IPS-NIHi7 (cell line): ENCODE data around the gene VSTM2B.
A peak's percentile ranks its signal among the peaks of the same experiment; 100 is the strongest.
"Not testable (repeated sequence)": the region's sequence is repeated elsewhere in the genome, so short reads cannot be mapped to it uniquely, and the experiment has no call there.

Experiments used
- DNase-seq: peaks from one replicate; pipeline ENCODE4 v3.0.0; 2012; ENCODE audit warnings: mixed read lengths; ENCODE audit errors: extremely low spot score

Gene VSTM2B

DNA sequence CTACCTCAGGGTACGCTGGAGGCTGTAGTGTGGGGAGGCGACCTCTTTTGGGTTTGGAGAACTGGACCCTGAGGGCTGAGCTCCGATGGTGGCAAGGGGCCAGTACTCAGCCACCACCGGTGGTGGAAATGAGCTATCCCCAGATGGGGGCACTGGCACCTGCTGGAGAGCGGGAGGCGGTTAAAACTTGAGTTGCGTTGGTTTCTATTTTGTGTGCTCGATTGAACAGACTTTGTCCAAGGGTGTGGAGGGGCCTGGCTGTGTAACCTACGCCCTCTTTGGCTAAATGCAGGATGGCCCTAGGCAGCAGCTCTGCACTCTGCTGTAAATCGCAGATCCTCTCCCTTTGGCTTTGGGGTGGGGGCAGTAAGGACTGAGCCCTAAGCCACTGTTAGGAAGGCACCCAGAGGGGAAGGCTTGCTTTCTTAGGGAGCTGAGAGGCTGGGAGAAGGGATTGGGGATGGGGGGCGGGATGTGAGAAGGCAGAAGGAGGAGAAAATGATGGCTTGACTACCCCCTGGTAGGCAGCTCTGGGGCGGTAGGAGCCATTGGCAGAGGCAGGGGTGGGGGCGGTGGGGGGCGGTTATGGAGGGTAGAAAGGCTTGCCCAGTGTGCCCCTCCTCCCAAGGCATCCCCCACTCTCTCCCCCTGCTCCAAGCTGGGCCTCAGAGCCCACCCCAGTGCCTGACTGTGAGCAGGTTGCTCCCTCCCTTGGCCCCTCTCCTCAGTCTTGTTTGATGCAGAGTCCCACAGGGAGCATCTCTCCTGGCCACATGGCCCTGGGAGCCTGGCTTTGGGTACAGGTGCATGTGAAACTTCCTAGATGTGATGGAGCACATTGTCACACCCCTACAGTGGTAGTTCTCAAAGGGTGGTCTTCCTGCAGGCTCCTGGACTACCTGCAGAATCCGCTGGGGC lies 5.0 kb downstream of the VSTM2B start:
- DNase-seq: peak; percentile 51

GRCh38 chr19:29531458-29532025 lies 5.7 kb downstream of the VSTM2B start:
- no peak for DNase-seq

- no peak for DNase-seq
Measured at GRCh38 chr19:29532097-29532496, 6.3 kb downstream of the VSTM2B start.

DNA sequence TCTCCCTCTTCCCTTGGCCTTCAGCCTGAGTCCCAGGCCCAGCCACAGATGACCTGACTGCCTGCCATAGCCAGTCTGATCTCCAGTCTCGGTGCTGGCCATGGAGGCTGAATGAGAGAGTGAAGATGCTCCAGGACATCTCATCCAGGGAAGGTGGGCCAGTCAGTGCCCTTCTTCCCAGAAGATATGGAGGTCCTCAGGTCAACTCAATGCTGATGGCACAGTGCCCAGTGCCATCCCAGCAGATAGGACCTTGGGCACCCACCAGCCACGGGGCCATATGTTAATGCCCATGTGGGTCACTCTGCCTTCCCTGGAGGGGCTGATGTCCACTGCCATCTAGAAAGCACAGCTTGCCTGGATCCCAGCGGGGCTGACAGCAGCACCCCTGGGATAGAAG lies 7.2 kb downstream of the VSTM2B start:
- no peak for DNase-seq

DNA sequence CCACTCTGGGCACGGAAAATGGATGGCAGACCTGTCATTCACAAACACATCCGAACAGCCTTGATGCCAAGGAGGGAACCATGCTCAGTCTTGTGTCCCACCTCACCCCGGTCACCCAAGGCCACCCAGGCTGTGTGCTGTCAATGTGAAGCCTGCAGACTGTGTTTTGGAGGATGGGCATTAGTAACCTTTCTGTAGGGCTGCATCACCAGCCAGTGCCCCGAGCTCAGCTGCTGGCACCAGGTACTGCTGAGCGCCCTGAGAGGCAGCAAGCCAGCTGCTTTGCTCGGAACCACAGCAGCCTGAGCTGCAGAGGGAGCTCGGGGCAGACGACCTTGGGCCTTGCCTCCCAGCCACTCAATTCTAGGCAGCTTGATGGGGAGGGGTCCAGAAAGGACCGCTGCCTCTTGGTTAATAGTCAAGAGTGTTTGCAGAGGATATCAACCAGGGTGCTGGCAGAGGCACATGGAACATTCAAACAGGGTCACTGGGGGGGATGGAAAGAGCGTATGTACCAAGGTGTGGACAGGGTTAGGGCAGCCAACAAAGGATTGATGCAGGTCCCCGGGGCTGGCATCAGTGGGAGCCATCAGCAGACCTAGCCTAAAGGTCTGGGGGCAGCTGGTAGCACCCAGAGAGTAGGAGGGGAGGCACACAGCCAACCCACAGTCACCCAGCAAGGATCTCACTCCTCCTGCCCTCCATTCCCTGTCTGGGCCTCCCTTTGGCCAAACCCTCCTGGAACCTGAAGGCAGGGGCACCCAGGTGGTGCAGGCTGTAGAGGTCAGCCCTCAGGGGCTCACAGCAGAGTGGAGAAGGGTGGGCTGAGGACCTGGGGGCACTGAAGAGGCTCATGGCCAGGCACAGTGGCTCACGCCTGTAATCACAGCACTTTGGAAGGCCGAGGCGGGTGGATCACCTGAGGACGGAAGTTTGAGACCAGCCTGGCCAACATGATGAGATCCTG lies 8.1 kb downstream of the VSTM2B start:
- no peak for DNase-seq

DNA sequence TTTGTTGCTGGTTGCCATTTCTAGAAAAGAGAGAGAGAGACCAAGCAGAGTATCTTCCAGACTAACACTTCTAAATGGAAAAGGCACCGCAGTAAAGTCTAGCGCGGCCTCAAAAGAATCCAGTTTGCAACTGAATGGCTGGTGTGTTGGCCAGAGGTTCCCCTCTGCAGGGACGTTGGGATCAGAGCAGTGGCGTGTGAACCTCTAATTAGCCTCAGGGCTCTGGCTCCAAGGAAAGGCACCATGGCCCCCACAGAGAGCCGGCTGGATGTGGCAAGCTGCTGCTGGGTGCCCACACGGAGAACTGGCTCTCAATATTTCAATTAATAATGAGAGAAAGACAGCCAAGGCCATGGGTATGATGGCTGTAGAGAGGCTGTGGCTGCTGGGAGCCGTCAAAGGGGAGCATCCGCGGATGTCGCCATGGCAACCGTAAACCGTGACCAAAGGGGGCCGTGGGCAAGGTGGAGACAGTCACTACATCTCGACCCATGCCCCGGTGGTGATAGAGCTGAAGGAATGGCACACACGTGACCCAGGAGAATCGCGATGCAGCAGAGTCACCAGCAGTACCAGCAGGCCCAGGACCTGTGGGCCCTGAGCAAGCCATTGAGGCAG lies 9.5 kb downstream of the VSTM2B start:
- DNase-seq: no peak

DNA sequence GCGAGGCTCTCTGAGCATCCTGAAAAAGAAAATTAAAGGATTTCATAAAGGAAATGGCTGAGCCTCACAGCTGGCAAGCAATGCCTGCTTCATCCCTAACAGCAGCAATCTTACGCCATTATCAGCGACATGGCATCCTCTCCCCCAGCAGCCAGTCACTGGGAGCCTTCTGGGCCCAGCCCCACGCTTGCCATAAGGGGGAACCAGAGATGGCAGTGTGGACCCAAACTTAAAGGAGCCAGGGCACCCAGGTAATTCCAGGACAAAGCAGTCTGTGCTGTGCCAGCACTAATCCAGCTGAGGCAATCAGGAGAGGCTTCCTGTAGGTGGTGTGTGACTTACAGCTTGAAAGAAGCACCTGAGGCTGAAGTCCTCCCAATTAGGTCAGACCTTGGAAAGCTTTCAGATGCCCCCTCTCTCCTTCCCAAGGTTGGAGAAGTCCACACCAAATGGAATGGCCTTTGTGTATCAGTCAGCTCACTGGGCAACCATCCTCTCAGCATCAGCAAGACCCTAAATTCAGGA lies 10.3 kb downstream of the VSTM2B start:
- no peak for DNase-seq

DNA sequence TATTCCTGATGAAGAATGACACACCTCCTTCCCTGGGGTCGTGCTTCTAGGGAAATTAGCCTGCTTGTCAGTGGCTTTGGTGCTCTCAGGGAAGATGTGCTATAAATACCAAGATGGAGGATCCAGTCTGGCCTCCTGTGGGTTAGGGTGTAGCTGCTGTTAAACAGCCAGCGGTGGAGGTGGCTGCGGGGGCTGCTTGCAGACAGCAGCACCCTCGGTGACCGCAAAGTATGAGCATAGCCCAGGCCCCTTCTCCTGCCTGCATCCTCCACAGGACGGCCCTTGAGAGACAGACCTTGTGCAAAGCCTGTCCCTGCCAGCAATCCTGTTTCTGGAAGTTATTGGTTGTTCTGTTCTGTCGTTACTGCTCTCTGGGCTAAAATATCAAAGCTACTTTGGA lies 11.4 kb downstream of the VSTM2B start:
- DNase-seq: no peak

- no peak for DNase-seq
Measured at GRCh38 chr19:29537601-29538000, 11.8 kb downstream of the VSTM2B start.

DNA sequence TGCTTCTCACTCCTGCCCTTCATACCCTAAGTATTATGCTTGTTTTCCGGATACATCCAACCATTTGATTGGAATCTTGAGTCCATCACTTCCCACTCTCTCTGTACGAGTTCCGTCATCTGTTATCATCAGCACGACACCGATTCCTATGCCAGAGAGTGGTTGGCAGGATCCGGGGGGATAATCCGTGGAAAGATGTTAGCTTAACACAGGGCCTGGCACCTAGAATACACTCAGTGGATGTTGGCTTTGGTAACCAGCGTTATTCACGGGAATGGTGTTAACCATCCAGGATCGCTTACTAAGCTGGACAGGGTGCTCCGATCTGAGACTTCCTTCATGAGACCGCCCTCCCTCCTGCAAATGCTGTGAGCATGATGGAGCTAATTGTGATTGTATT lies 12.4 kb downstream of the VSTM2B start:
- DNase-seq: no peak

GRCh38 chr19:29538651-29539050 lies 12.9 kb downstream of the VSTM2B start:
- DNase-seq: no peak

DNA sequence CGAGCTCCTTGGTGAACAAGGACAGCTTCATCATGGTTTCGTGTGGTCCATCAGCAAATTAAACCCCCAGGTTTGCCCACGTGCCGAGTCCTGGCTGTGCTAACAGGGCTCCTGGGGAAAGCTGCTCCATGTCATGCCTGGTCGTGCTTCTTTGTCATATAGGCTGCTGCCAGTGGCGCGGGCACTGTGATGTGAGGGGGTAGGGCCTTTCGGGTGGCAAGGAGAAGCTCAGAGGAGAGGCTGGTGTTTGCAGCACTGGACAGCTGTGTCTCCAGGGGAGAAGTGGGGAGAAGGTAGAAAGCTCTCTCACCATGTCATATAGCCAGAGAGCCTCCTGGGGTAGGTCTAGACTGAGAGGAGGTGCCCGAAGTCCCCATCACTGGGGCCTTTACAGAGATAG lies 13.3 kb downstream of the VSTM2B start:
- DNase-seq: no peak

DNA sequence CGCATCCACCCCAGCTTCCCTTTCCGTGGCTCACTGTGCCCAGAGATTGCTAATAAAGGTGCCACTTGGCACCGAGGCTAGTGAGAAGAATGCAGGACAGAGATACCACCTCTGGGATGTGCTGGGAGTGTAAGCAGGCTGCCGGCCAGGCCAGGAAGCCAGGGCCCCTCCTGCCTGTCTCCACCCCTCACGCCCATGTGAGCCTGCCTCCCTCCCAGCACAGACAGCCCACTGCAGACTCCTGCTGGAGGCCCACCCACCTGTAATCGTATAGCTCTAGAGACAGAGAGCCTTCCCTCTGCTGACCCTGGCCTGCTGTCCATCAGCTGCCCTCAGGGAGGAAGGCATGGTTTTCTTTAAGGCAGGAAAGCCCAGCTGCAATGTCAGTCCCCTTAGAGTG lies 13.9 kb downstream of the VSTM2B start:
- DNase-seq: peak; percentile 38

GRCh38 chr19:29540114-29540513 lies 14.3 kb downstream of the VSTM2B start:
- no peak for DNase-seq

GRCh38 chr19:29541473-29542253 lies 15.9 kb downstream of the VSTM2B start:
- DNase-seq: no peak

GRCh38 chr19:29542327-29542726 lies 16.5 kb downstream of the VSTM2B start:
- DNase-seq: no peak

GRCh38 chr19:29542776-29543175 lies 17.0 kb downstream of the VSTM2B start:
- DNase-seq: no peak

DNA sequence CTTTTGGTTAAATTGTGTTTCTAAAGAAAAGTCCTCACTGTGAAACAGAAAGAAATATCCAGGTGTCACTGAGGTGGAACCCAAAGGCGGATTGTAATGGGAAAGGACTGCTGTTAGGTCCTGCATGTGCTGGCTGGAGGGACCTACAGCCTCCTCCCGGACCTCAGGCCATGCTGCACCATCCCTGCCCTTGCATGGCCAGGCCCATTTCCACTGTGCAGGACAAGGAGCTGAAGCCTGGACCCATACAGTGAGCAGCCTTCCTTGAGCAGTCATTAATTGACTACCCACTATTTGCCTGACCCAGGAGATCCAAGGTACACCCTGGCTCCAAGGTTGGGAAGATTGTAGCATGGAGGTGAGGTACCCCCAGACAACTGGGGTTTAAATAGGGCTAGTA lies 17.6 kb downstream of the VSTM2B start:
- DNase-seq: no peak

DNA sequence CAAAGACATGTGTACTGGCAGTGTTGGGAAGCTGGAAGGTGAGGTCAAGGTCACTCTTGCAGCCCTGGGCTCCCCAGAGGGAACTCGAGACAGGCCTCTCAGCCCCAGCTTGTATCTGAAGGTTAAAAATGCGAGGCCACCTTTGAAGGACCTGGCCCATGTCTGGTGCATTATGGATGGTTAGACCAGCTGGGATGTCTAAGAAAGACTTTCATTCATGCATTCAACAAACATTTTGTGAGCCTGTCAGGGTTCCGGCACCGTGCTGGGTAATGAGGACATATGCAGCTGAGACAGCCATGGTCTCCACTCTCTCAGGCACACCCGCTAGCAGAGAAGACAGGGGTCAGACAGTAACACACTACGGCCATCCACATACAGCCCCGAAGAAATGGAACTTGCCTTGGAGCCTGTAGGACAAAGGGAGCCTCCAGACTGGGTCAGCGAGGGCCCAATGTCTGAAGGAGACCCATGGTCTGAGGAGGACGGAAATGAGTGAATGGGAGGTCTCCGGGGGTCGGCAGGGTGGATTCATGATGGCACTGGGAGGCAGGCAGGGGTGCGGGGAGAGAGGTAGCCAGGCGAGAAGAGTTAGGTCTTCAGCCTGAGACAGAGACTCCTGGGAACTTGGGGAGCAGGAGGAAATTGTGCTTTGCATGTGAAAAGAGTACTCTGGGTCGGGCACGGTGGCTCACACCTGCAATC lies 19.0 kb downstream of the VSTM2B start:
- DNase-seq: no peak

DNA sequence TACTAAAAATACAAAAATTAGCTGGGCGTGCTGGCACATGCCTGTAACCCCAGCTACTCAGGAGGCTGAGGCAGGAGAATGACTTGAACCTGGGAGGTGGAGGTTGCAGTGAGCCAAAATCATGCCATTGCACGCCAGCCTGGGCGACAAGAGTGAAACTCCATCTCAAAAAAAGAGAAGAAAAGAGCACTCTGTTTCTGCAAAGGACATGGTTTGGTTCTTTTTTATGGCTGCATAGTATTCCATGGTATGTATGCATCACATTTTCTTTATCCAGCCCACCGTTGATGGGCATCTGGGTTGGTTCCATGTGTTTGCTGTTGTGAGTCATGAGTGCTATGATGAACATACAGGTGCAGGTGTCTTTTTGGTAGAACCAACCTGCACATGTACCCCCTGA lies 19.7 kb downstream of the VSTM2B start:
- DNase-seq: not testable (repeated sequence)
